Esophagus muscularis mucosa (tissue), 4 donors: ENCODE results near the gene PLA2G4B. TPM values are rescaled to one million over a fixed set of nuclear protein-coding genes. Genes with fewer than 3 reads are reported as not detected.

Experiments
- DNase-seq: peaks from one replicate; pipeline ENCODE4 v3.0.0-alpha.2; 2017; ENCODE audit errors: extremely low spot score
- H3K27ac ChIP-seq, 4 donors: fragments of 200-600 bp; sonication (generic); replicated peaks in 1 of 4; 1 replicate in 3 of 4; 2 replicates in 1 of 4; pipeline ENCODE4 v1.5.1; 2016 to 2019; ENCODE audit warnings: mild to moderate bottlenecking in 1 of 4
- H3K27me3 ChIP-seq, 4 donors: fragments of 200-600 bp; sonication (generic); one replicate each; pipeline versions ENCODE4 v1.5.1 to v1.6.0; 2016 to 2019
- H3K36me3 ChIP-seq, 4 donors: fragments of 200-600 bp; sonication (generic); one replicate each; pipeline ENCODE4 v1.5.1; 2016 to 2019
- H3K4me1 ChIP-seq, 4 donors: fragments of 200-600 bp; sonication (generic); one replicate each; pipeline ENCODE4 v1.5.1; 2016 to 2019
- H3K4me3 ChIP-seq, 4 donors: fragments of 200-600 bp; sonication (generic); 1 replicate in 2 of 4; 2 replicates in 2 of 4; pipeline ENCODE4 v1.5.1; 2016 to 2019; ENCODE audit warnings: mild to moderate bottlenecking in 4 of 4, moderate library complexity in 1 of 4
- H3K9me3 ChIP-seq, 4 donors: fragments of 200-600 bp; sonication (generic); 1 replicate in 3 of 4; 2 replicates in 1 of 4; pipeline ENCODE4 v1.5.1; 2016 to 2019
- EP300 ChIP-seq: sonication (generic); formaldehyde crosslinking; IDR thresholded peaks from one replicate; pipeline ENCODE4 v1.6.1; 2017; ENCODE audit warnings: antibody characterized with exemption
- POLR2A ChIP-seq: fragments of 450-650 bp; IDR thresholded peaks from one replicate; pipeline ENCODE4 v1.6.1; 2017; ENCODE audit warnings: antibody characterized with exemption, moderate library complexity, mild to moderate bottlenecking, low read depth
- POLR2AphosphoS5 ChIP-seq, 2 donors: sonication (generic); formaldehyde crosslinking; IDR thresholded peaks; one replicate each; pipeline ENCODE4 v1.6.1; 2017; ENCODE audit warnings: antibody characterized with exemption in 2 of 2
- WGBS: methylation state at CpG from one replicate; pipeline ENCODE4 v1.1.5; 2018; 5-methylcytosine and 5-hydroxymethylcytosine counted together
- intact Hi-C: fragments of 100-400 bp; cut with DNase I; formaldehyde crosslinking; loops from one replicate; pipeline ENCODE4 v1.15.1; 2023
- total RNA-seq, 4 donors: library from RNA; depleted of rRNA; stranded (reverse); fragments of >200 nt; gene quantifications; one replicate each; pipeline versions ENCODE4 v1.1.0 to v1.2.1, GENCODE V29; 2016
- TF ChIP-seq, protein P1 (sequence below), 3 experiments: fragments of 200-600 bp in 2 of 3; fragments of 450-650 bp in 1 of 3; sonication (generic) in 2 of 3; IDR thresholded peaks; one replicate each; pipeline ENCODE4 v1.5.1; 2017 to 2019; ENCODE audit warnings: antibody characterized with exemption in 3 of 3, mild to moderate bottlenecking in 2 of 3, moderate library complexity in 1 of 3

PLA2G4B gene
- total RNA-seq, 4 donors from 2014 or later: 0.91 to 6.6 (median 2.5) TPM

DNA sequence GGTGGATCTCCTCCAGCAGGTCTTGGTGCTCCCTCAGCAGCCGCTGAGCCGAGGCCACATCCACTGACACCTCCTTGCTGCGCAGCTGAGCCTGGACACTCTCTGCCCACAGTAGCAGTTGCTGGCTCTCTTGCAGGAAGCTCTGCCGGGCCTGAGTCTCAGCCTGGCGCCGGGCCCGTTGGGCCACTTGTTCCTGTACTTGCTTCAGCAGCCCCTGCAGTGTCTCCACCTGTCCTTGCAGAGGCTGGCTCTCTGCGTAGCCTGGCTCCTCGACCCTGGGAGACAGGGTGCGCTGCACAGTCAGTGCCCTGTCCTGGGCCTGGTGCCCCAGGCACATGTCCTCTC, 39.7 kb downstream of the PLA2G4B start:
- no peak for DNase-seq
- H3K36me3 ChIP-seq: peaks cover 0 to 3% (median 0%) of the 10 kb centered on the region in 4 donors
- intact Hi-C loops: no loop called here
- TF ChIP-seq, protein P1, sequence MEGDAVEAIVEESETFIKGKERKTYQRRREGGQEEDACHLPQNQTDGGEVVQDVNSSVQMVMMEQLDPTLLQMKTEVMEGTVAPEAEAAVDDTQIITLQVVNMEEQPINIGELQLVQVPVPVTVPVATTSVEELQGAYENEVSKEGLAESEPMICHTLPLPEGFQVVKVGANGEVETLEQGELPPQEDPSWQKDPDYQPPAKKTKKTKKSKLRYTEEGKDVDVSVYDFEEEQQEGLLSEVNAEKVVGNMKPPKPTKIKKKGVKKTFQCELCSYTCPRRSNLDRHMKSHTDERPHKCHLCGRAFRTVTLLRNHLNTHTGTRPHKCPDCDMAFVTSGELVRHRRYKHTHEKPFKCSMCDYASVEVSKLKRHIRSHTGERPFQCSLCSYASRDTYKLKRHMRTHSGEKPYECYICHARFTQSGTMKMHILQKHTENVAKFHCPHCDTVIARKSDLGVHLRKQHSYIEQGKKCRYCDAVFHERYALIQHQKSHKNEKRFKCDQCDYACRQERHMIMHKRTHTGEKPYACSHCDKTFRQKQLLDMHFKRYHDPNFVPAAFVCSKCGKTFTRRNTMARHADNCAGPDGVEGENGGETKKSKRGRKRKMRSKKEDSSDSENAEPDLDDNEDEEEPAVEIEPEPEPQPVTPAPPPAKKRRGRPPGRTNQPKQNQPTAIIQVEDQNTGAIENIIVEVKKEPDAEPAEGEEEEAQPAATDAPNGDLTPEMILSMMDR (IDR thresholded peaks at IDR 0.05): no peak
- H3K4me3 ChIP-seq: no peak overlapping the region
- H3K4me1 ChIP-seq: peaks cover 14 to 20% (median 16%) of the 10 kb centered on the region in 4 donors
- H3K9me3 ChIP-seq: no peaks in the 10 kb centered on the region
- H3K27ac ChIP-seq: no peak overlapping the region
- WGBS: 80% methylated on average over 4 of the region's 10 CpGs
- H3K27me3 ChIP-seq: peaks cover 0 to 20% (median 0%) of the 10 kb centered on the region in 4 donors

DNA sequence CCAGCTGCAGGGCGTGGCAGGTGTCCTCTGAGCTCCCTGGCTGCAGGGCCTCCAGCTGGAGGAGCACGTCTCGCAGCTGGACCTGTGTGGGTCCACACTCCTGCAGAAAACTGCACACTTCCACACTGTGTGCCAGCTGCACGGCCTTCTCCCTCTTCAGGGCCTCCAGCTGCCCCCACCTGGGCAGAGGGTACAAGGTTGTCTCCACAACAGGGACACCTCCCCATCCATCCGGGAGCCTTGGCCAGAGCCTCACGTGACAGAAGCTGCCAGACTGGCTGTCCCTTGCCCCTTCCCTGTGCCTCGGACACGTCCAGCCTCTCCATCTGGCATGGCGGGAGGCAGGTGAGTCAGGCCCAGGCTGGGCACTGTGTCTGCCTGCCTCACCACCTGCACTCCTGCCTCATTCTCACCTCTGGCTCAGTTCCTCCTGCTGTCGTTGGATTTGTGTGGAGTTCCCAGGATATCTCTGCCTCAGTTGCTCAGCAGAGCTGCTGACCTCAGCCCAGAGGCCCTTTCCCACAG, 40.7 kb downstream of the PLA2G4B start:
- intact Hi-C loops: no loop called here

DNA sequence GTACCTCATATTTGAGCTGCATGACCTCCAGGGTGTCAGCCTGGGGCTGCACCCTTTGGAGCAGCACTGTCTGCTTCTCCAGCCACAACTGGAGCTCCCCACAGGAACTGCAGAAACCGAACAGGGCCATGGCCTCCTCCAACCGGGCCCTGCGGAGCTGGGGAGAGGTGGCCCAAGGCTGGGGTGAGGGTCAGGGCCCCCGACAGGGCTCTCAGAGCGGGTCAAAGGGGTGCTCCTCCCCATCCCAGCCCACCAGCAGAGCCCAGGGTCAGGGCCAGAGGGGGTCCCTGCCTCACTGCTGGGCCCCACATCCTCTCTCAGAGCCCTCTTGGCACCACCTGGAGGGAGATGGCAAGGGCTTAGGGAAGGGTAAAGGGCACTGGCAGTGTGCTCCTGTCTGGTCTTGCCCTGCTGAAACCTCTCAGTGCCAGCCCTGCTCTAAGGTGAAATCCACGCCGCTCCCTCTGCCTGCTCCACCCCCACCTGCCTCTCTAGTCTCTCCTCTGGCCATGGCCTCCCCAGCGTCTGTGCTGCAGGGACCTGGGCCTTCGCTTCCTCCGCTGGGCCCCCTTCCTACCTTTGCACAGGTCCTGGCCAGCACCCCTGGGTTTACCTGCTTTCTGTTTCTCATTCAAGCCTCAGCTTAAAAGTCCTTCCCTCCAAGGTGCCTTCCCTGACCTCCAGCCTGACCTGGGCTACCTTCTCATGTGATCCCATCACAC, 41.7 kb downstream of the PLA2G4B start:
- WGBS: 97% methylated on average over 10 of the region's 10 CpGs
- intact Hi-C loops: no loop called here
- Histone ChIP-seq H3K4me3 (no peak overlapping the region), H3K27ac (no peak overlapping the region), H3K9me3 (no peaks in the 10 kb centered on the region), H3K27me3 (peaks cover 0 to 20% (median 0%) of the 10 kb centered on the region in 4 donors), H3K36me3 (peaks cover 0 to 3% (median 0%) of the 10 kb centered on the region in 4 donors), H3K4me1 (peaks cover 14 to 20% (median 16%) of the 10 kb centered on the region in 4 donors)
- TF ChIP-seq POLR2AphosphoS5 (IDR thresholded peaks at IDR 0.05) (no peak), EP300 (no peak), POLR2A (no peak)
- TF ChIP-seq, protein P1 (IDR thresholded peaks at IDR 0.05): no peak
- DNase-seq: no peak

More for the DNA sequence above, 40.7 kb downstream of the PLA2G4B start:
- WGBS: 97% methylated on average over 10 of the region's 10 CpGs
- DNase-seq: no peak
- H3K36me3 ChIP-seq: peaks cover 0 to 3% (median 0%) of the 10 kb centered on the region in 4 donors
- peaks cover 14 to 20% (median 16%) of the 10 kb centered on the region in 4 donors for H3K4me1 ChIP-seq
- no peak overlapping the region for H3K27ac ChIP-seq
- H3K9me3 ChIP-seq: no peaks in the 10 kb centered on the region
- H3K27me3 ChIP-seq: peaks cover 0 to 20% (median 0%) of the 10 kb centered on the region in 4 donors
- no peak overlapping the region for H3K4me3 ChIP-seq
- TF ChIP-seq EP300 (no peak), POLR2AphosphoS5 (IDR thresholded peaks at IDR 0.05) (no peak), POLR2A (no peak)
- TF ChIP-seq, protein P1 (IDR thresholded peaks at IDR 0.05): no peak

DNA sequence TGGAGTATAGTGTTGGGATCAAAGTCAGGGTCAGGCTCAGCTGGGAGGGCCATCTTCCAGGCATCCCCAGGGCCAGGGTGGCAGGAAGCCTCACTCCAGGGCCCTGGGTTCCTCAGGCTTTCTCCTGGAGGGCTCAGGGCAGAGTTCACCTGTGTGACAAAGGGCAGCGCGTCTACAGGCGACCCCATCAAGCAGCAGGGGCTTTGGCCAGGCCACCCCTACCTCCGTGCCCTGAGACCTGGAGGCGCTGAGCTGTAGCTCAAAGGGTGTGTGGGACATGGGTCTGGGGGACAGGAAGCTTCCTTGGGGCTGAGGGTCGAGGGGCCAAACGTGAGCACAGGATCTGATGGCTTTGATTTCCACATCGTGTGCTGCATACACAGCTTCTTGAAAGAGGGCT, 42.4 kb downstream of the PLA2G4B start:
- Histone ChIP-seq H3K27me3 (peaks cover 0 to 20% (median 0%) of the 10 kb centered on the region in 4 donors), H3K4me1 (peaks cover 14 to 20% (median 16%) of the 10 kb centered on the region in 4 donors), H3K36me3 (peaks cover 0 to 3% (median 0%) of the 10 kb centered on the region in 4 donors), H3K27ac (no peak overlapping the region), H3K9me3 (no peaks in the 10 kb centered on the region), H3K4me3 (no peak overlapping the region)
- TF ChIP-seq POLR2AphosphoS5 (IDR thresholded peaks at IDR 0.05) (no peak), POLR2A (no peak), EP300 (no peak)
- TF ChIP-seq, protein P1 (IDR thresholded peaks at IDR 0.05): no peak
- intact Hi-C loops: no loop called here
- WGBS: 96% methylated on average over 4 of the region's 8 CpGs
- DNase-seq: no peak
